GM13977 (cell line): ENCODE data around the gene CDHR3.

ENCODE experiments used
- DNase-seq: peaks from one replicate; pipeline ENCODE4 v3.0.0; 2012; ENCODE audit warnings: low spot score
- in situ Hi-C: fragments of 300-500 bp; cut with MboI; formaldehyde crosslinking; loops from one replicate; pipeline ENCODE4 v1.12.0; 2022; ENCODE audit warnings: low sequenced_read_pairs, low pct_unique_long_range_greater_than_20kb, mixed read lengths, inconsistent platforms; ENCODE audit not compliant: unreplicated experiment
- TF ChIP-seq, protein P1 (sequence below): IDR thresholded peaks from 2 replicates; pipeline ENCODE4 v1.5.1; 2012; ENCODE audit warnings: mild to moderate bottlenecking, control low read depth; ENCODE audit not compliant: insufficient read depth; ENCODE audit errors: extremely low read depth, missing control alignments

CDHR3 gene

DNA sequence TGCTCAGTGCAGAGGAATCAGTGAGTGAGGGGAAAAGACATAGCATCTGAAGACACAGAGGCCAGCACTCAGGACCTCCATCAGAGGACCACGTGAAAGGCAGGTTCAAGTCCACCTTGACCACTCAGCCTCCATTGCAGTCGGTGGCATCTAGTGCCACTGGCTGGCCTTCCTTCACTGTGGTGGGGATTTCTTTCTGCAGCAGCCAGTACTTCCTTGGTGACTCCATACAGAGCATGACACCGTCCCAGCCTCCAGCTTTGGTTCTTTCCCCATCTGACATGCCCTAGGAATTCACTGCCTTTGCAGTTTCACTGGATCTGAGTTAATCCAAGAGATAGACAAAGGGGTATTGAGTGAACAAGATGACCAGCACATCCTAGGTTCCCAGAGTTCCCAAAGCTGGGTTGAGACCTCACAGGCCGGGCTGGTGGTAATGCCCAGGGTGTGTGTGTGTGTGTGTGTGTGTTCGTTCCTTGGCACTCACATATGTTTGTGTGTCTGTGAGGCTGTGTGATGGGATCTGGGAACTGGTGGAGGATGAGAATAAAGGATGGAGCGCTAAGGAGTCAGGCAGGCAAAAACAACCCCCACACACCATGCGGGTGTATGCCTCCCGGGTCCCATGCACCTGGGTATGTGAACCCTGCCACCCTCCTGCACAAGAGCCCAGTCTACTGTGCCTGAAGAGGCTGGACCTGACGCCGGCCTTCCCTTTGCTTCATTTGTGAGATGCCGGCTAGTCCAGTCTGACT is 91.3 kb downstream of the CDHR3 start:
- TF ChIP-seq, protein P1, sequence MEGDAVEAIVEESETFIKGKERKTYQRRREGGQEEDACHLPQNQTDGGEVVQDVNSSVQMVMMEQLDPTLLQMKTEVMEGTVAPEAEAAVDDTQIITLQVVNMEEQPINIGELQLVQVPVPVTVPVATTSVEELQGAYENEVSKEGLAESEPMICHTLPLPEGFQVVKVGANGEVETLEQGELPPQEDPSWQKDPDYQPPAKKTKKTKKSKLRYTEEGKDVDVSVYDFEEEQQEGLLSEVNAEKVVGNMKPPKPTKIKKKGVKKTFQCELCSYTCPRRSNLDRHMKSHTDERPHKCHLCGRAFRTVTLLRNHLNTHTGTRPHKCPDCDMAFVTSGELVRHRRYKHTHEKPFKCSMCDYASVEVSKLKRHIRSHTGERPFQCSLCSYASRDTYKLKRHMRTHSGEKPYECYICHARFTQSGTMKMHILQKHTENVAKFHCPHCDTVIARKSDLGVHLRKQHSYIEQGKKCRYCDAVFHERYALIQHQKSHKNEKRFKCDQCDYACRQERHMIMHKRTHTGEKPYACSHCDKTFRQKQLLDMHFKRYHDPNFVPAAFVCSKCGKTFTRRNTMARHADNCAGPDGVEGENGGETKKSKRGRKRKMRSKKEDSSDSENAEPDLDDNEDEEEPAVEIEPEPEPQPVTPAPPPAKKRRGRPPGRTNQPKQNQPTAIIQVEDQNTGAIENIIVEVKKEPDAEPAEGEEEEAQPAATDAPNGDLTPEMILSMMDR: no peak
- in situ Hi-C loops: loop anchor here (25.0 kb wide), 1 partner anchor 408 kb away; no protein-coding TSS in a partner anchor
- DNase-seq: no peak

DNA sequence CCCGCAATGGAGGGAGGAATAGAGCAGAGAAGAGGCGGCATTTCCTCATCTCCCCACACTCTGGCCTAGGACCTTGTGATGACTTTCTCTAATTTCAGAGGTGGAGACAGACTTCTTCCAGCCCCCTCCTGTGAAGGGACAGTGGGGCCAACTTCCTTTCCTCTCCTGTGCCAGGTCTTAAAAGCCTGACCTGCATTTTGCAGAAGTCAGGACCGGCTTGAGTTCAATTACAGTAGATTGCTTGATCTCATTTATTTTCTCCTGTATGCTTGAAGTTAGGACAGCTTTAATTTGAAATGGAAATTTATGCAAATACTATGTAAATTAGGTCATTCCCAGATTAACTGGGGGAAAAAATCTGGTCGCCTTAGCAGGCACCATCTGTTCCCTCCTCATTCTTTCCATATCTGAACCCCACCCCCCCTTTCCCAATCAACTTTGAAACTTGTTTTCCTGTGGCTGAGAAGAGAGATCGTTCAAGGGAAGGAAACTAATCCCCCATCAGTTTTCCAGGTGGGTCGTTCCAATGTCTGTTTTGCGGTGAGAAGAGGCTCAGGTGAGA is 92.0 kb downstream of the CDHR3 start:
- TF ChIP-seq, protein P1: no peak

DNA sequence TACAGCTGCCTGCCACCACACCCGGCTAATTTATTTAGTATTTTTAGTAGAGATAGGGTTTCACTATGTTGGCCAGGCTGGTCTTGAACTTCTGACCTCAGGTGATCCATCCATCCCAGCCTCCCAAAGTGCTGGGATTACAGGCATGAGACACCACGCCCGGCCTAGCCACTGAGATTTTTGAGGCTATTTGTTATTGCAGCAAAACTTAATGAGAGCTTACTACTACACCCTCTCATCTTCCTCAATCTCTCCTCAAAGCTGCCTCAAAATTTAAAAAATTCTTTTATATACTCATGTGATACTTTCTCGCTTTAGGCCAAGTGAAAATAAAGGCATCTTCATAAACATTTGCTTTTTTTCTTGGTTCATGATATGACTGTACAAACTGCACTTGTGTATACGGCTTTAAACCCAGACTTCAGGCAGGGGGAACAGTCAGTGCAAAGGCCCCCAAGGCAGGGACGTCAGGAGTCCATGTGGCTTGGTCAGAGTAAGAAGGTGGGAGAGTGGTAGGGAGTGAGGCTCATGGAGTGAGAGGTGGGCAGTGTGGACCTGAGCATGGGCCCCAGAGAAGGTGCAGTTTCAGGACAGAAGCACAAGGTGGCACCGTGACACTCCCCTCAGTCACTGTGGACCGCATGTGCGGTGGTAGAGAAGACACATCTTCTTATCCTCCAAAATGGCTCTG is 93.6 kb downstream of the CDHR3 start:
- TF ChIP-seq, protein P1: peak; percentile 96
- in situ Hi-C loops: loop anchor here (5.0 to 25.0 kb wide), 2 partner anchors 91 to 406 kb away; no protein-coding TSS in a partner anchor
- peak; percentile 77 for DNase-seq

More for the DNA sequence above, 92.0 kb downstream of the CDHR3 start:
- no peak for DNase-seq
- in situ Hi-C loops: loop anchor here (5.0 to 25.0 kb wide), 2 partner anchors 92 to 407 kb away; no protein-coding TSS in a partner anchor

DNA sequence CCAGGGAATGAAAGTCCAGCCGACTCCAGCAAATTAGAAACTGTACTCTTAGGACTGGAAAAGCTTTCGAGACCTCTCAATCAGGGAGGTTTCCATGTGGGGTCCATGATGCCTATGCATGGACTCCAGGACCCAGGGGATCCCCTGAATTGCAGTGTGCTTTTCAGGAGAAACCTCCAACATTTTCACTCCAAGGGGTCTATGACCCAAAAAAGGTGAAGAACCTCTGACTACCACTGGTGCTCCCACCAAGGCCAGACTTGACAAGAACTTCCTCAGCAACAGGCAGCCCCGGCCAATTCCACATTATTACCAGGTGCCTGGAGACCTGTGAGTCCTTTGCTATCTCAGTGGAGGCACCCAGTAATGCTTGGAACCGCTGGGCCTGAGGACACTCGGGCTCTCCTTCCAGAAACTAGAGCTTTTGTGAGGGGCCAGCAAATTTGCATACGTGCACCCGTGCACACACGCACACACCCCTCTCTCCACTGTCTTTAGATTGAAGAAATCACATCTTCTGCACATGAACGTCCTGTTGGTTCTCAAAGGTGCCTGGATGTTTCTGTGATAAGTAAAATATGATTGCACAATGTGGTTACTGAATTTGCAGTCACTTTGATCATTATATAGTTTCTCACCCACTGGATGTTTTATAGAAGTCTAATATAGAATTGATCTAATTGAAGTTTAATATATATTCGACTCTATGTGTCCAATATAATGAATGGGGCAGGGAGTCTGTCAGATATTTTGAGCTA is 94.3 kb downstream of the CDHR3 start:
- TF ChIP-seq, protein P1: no peak
- no peak for DNase-seq
- in situ Hi-C loops: loop anchor here (5.0 to 25.0 kb wide), 2 partner anchors 90 to 405 kb away; no protein-coding TSS in a partner anchor

DNA sequence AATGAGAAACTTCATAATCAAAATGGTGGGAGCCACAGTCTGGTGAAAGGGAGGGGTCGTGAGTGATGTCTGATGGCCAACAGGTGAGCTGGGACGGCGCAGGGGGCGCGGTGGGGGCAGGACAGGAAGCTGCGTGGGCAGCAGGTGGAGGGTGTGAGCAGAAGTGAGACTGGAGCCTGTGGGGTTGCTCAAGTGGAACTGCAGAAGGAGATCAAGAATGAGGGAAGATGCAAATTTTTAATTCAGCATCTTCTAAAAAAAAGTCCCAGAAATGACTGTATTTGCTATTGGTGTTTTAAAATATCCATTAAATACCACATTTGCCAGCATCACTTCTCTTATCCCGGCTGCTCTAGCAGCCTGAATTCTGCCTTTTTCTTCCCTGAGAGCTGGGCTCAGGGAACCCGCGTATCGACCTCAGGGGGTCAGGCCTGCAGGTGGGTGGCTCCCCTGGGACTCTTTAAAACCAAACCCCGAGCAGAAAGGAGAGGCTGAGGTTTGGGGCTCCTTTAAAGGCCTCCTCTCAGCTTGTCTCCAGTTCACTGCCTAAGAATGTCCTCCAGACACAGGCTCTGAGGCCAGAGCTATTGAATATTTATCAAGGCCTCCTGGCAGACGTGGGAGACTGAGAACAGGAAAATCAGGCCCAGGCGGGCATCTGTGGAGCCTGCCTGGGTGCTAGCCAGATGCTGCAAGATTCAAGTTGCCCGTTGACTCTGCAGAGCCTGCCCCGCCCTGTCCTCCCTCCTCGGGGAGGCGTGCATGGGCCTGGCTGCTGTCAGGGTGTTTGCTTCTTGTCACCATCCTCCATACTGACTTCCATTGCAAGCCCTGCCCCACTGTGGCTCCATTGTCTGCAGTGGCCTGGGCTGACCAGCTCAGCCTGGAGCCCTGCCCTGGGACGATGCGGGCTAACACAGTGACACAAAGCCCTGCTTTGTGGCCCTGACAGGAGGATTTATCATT is 95.2 kb downstream of the CDHR3 start:
- in situ Hi-C loops: loop anchor here (5.0 to 25.0 kb wide), 2 partner anchors 89 to 404 kb away; no protein-coding TSS in a partner anchor
- peak; percentile 77 for DNase-seq
- TF ChIP-seq, protein P1: no peak
